Fibroblast of skin of right biceps (primary cell): ENCODE data around the gene RPS29.
"Not testable (repeated sequence)": the region's sequence is repeated elsewhere in the genome, so short reads cannot be mapped to it uniquely, and the experiment has no call there.

ENCODE experiments used
- DNase-seq: peaks from one replicate; pipeline ENCODE4 v3.0.0-alpha.2; 2013

The RPS29 gene

GRCh38 chr14:49585803-49586672, at the start of gene RPS29:
TSS of gene RPS29 (minus strand) at chr14:49586380. CDS start at chr14:49586346, 34 bp downstream.
- peak; percentile 99 for DNase-seq

- peak; percentile 75 for DNase-seq
Observed at GRCh38 chr14:49634547-49635334, 48.6 kb upstream of the RPS29 start, which contains the start of gene DNAAF2. TSS of gene DNAAF2 (minus strand) at chr14:49635244. CDS start at chr14:49635149, 95 bp downstream.

GRCh38 chr14:49633640-49634546, 47.7 kb upstream of the RPS29 start:
- DNase-seq, result peak; percentile 96

GRCh38 chr14:49623941-49624839, 38.0 kb upstream of the RPS29 start:
- no peak for DNase-seq

- no peak for DNase-seq
Observed at GRCh38 chr14:49623387-49623786, 37.2 kb upstream of the RPS29 start.

- no peak for DNase-seq
Observed at GRCh38 chr14:49622022-49622607, 35.9 kb upstream of the RPS29 start.

- DNase-seq, result peak; percentile 73
Observed at GRCh38 chr14:49621114-49621881, 35.1 kb upstream of the RPS29 start.

- DNase-seq, result peak; percentile 99
Observed at GRCh38 chr14:49620182-49621113, 34.3 kb upstream of the RPS29 start, which contains the start of the genes MGAT2 and RPL36AL. TSS of gene MGAT2 (plus strand) at chr14:49620799. CDS start at chr14:49621269, 470 bp downstream. TSS of gene RPL36AL (minus strand) at chr14:49620626. CDS start at chr14:49619104, 1,522 bp downstream.

- DNase-seq, result no peak
Observed at GRCh38 chr14:49619730-49620129, 33.5 kb upstream of the RPS29 start.

- DNase-seq, result not testable (repeated sequence)
Observed at GRCh38 chr14:49619273-49619672, 33.1 kb upstream of the RPS29 start.

- DNase-seq, result no peak
Observed at GRCh38 chr14:49617852-49618519, 31.8 kb upstream of the RPS29 start.

- no peak for DNase-seq
Observed at GRCh38 chr14:49615776-49616175, 29.6 kb upstream of the RPS29 start.

GRCh38 chr14:49614196-49614595, 28.0 kb upstream of the RPS29 start:
- DNase-seq, result no peak

GRCh38 chr14:49612671-49613070, 26.5 kb upstream of the RPS29 start:
- no peak for DNase-seq

GRCh38 chr14:49612251-49612650, 26.1 kb upstream of the RPS29 start:
- DNase-seq, result no peak

- no peak for DNase-seq
Observed at GRCh38 chr14:49607583-49607982, 21.4 kb upstream of the RPS29 start.

- DNase-seq, result peak; percentile 87
Observed at GRCh38 chr14:49598485-49599300, 12.5 kb upstream of the RPS29 start, which contains the start of gene LRR1. TSS of gene LRR1 (plus strand) at chr14:49598940. CDS start at chr14:49599021, 81 bp downstream.

GRCh38 chr14:49598189-49598484, 12.0 kb upstream of the RPS29 start:
- no peak for DNase-seq
